Mononuclear cell (primary cell): ENCODE measurements around the gene CASP4. TPM values are rescaled to one million over a fixed set of nuclear protein-coding genes. Genes with fewer than 3 reads are reported as not detected.
A peak's percentile ranks its signal among the peaks of the same experiment; 100 is the strongest.

Experiments used
- H3K27me3 ChIP-seq: 2 replicates; pipeline ENCODE4 v1.6.0; 2011; ENCODE audit warnings: low read length, control low read depth; ENCODE audit not compliant: insufficient read depth
- H3K4me1 ChIP-seq: 2 replicates; pipeline ENCODE4 v1.5.1; 2011; ENCODE audit warnings: mild to moderate bottlenecking, low read length, control low read depth; ENCODE audit not compliant: insufficient read depth
- H3K4me3 ChIP-seq: 2 replicates; pipeline ENCODE4 v1.5.1; 2011; ENCODE audit warnings: mild to moderate bottlenecking, low read length, moderate library complexity
- H3K9me3 ChIP-seq: 2 replicates; pipeline ENCODE4 v1.5.1; 2011; ENCODE audit warnings: low read depth, mild to moderate bottlenecking, control low read depth, low read length
- total RNA-seq: library from RNA; depleted of rRNA; stranded (reverse); fragments of >200 nt; gene quantifications from one replicate; pipeline ENCODE4 v1.2.3, GENCODE V29; 2012

The CASP4 gene
- total RNA-seq, 1 donor: 207 TPM

- Histone ChIP-seq H3K9me3 (no peaks in the 10 kb centered on the region), H3K4me1 (no peaks in the 10 kb centered on the region), H3K27me3 (no peaks in the 10 kb centered on the region), H3K4me3 (no peak overlapping the region)
Measured at GRCh38 chr11:104926771-104927611, 41.4 kb downstream of the CASP4 start.

DNA sequence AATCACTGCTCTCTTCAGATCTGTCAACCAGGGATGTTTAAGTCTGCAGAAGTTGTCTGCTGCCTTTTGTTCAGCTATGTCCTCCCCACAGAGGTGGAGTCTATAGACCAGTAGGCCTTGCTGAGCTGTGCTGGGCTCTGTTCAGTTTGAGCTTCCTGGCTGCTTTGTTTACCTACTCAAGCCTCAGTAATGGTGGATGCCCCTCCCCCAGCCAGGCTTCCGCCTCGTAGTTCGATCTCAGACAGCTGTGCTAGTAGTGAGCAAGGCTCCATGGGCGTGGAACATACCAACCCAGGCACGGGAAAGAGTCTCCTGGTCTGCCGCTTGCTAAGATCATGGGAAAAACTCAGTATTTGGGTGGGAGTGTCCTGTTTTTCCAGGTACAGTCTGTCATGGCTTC, 42.5 kb downstream of the CASP4 start:
- Histone ChIP-seq H3K4me3 (no peak overlapping the region), H3K27me3 (no peaks in the 10 kb centered on the region), H3K9me3 (no peaks in the 10 kb centered on the region), H3K4me1 (no peaks in the 10 kb centered on the region)

- H3K4me3 ChIP-seq: peak overlapping the region; percentile 19
- no peaks in the 10 kb centered on the region for H3K27me3 ChIP-seq
- H3K4me1 ChIP-seq: peaks cover 5% of the 10 kb centered on the region
- no peaks in the 10 kb centered on the region for H3K9me3 ChIP-seq
Measured at GRCh38 chr11:104918113-104918824, 50.1 kb downstream of the CASP4 start.

DNA sequence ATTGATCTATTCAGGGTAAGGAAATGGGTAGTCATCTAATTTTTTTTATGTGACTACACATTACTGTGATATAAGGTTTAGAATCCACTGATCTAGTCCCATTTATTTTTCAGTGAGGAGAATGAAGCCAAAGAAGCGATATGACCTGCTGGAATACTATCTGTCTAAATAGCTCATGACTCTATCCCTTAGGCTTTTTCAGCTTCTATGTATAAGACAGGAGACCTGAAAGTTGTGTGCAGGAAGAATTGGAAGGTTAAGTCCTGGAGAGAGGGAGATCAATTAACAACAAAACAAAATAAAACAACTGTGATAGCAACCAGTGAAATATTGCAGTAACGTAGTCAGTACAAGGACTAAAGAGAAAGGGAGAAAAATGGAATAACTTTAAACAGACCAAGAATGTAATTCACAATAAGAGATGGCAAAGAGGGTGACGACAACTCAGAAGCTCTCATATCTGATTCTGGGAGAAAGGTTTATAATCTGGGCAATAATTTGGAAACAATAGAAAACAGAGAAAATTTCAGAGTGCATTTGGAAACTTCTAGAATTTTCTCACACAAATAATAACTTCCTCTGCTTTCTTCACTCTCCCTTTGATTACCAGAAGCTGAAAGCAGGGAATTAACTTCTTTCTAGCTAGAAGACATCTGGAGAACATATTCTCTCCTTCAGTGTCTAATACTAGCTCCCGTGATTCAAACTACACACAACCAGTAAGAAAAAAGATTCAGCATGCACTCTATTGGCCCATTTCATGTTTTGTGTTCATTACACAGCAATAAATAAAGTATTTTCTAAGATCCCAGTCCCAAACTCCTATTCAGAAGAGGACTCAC, 50.9 kb downstream of the CASP4 start:
- Histone ChIP-seq H3K4me3 (peak overlapping the region; percentile 19), H3K27me3 (no peaks in the 10 kb centered on the region), H3K4me1 (peaks cover 5% of the 10 kb centered on the region), H3K9me3 (no peaks in the 10 kb centered on the region)

DNA sequence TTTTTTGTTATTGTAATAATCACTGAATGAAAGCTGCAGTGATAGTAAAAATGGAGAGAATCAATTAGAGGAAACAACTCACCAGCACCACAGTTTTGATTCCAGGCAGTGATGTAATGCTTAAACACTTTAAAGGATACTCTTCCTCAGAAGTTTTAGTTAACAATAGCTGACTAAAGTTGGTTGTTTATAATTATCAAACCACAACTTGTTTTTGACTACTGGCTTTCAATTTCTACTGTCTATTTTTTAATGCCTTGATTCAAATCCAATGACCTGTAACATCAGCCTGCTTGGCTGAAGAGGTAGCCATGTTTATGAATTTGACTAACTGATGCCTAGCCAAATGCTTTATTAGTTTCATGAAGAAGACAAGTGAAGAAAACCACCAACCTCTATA, 51.9 kb downstream of the CASP4 start:
- H3K9me3 ChIP-seq: no peaks in the 10 kb centered on the region
- H3K4me3 ChIP-seq: no peak overlapping the region
- H3K4me1 ChIP-seq: peaks cover 5% of the 10 kb centered on the region
- no peaks in the 10 kb centered on the region for H3K27me3 ChIP-seq

DNA sequence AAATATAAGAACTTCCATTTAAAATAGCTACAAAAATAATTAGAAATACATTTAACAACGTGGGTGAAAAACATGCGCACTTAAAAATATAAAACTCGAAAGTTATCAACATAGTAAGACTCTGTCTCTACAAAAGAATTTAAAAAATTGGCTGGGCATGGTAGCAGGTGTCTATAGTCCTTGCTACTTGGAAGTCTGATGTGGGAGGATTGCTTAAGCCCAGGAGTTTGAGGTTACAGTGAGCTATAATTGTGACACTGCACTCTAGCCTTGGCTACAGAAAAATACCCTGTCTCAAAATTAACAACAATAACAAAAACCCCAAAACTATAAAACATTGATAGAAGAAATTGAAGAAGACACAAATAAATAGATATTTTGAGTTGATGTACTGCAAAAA, 56.3 kb downstream of the CASP4 start:
- Histone ChIP-seq H3K27me3 (no peaks in the 10 kb centered on the region), H3K4me1 (peaks cover 5% of the 10 kb centered on the region), H3K4me3 (no peak overlapping the region), H3K9me3 (no peaks in the 10 kb centered on the region)

DNA sequence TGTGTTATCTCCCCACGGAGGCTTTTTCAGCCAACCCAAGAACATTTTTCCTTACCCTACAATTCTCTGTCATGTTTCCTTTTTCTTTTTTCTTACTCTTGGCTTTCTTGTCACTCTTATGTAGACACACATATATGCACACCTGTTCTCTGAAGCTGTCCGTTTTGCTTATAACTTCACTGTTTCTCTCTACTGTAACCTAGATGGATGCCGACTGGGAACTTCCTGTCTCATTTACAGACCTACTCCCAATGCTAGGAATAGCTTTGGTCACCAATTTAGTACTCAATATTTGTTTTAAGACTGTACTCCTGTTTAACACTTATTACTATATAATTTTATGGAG, 60.2 kb downstream of the CASP4 start:
- no peaks in the 10 kb centered on the region for H3K4me1 ChIP-seq
- H3K4me3 ChIP-seq: no peak overlapping the region
- no peaks in the 10 kb centered on the region for H3K27me3 ChIP-seq
- H3K9me3 ChIP-seq: no peaks in the 10 kb centered on the region

DNA sequence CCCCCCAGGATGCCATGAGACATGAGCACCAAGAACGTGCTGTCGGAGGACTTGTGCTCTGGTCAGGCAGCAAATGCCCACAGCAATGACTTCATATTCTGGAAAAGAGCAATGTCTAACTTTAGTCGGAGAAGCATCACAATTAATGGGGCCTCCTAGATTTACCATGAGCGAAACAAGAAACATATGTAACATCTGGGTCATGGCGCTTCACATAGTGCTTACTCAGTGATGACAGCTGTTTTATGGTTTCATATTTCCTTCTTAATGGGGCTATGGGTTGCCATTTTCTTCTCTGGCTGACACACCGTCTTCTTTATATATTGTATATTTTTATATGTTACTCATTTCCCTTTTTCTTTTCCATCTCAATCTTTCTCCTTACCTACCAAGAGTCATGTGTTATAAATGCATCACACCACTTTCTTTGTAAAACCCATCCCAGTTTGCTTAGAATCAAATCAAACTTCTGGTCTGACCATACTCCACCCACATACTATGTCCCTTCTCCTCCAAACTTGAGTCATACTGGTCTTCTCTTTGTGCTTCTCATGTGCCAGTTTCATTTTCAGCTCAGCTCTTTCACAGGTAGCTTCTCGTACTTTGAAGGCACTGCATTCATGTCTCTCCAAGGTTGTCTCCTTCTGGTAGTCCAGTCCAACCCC, 60.7 kb downstream of the CASP4 start:
- no peaks in the 10 kb centered on the region for H3K4me1 ChIP-seq
- no peak overlapping the region for H3K4me3 ChIP-seq
- H3K27me3 ChIP-seq: no peaks in the 10 kb centered on the region
- no peaks in the 10 kb centered on the region for H3K9me3 ChIP-seq

DNA sequence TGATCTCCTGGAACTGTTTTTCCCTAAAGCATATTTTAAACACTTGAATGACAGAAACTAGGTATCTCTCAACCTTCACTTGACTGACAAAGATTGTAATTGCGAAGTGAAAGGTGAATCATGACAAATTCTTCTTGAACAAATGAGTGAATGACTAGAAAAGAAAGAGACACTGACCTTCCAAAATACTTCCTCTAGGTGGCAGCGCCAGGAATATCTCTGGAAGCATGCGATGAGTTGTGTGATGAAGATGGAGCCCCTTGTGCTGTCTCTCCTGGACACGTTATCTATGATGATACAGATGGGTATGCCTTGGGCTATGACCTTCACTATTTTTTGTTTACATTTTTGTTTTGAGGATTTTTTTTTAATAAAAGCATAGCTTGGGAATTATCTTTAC, 63.1 kb downstream of the CASP4 start:
- no peaks in the 10 kb centered on the region for H3K4me1 ChIP-seq
- H3K9me3 ChIP-seq: no peaks in the 10 kb centered on the region
- H3K4me3 ChIP-seq: no peak overlapping the region
- H3K27me3 ChIP-seq: no peaks in the 10 kb centered on the region

- Histone ChIP-seq H3K9me3 (no peaks in the 10 kb centered on the region), H3K27me3 (no peaks in the 10 kb centered on the region), H3K4me1 (no peaks in the 10 kb centered on the region), H3K4me3 (no peak overlapping the region)
Measured at GRCh38 chr11:104899226-104899625, 69.1 kb downstream of the CASP4 start.

DNA sequence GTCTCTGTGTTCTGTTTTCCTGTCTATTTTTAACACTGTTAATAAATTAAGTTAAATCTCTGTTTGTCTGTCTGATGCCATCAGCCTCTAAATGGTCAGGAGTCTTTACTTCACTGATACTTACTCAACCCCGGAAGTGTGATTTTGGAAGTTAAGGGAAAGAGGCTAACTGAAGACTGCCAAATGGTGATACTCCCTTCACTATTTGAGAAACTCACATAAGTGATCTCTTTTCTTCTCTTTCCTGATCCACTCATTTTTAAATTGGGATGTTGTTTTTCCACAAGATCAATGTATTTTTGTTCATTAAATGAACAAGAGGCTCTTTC, 69.7 kb downstream of the CASP4 start:
- Histone ChIP-seq H3K4me1 (no peaks in the 10 kb centered on the region), H3K4me3 (no peak overlapping the region), H3K9me3 (no peaks in the 10 kb centered on the region), H3K27me3 (no peaks in the 10 kb centered on the region)

DNA sequence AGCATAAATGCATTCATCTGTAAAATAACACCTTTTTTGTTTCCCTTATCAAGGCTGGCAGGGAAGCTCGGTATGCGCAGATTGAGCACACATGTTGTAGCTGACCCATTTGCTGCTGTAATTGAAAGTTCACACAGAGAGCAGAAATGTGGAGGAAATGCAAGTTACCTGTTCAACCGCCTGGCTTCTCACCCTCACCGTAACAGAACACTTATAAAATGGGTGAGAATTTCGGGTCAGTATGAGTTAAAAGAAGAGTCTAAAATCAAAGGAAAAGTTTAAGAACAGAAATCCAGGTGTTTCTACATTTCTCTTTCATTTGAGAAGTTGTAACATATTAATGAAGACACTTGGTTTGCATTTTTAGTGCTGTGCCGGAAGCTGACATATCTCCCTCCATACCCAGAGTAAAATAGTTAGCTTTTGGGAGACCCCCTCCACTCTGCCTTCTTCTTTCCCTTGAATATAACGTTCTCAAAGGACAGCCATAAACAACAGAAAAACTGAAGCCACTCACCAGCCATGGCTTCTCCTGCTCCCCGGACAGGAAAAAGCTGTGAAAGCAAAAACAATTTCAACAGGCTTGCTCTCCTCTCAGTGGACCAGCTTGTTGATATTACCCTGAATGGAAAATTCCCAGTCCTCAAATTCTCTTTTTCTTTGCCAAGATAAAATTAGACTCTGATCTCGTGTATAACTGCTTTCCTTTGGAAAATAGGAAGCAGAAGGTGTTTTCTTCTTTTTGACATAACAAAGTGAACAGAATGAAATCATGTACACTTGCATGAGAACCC, 70.3 kb downstream of the CASP4 start, which contains the start of gene CASP12:
Gene CASP12, minus strand, starts transcription at position 570 of the 794 bp plus-strand sequence.
- H3K4me1 ChIP-seq: no peaks in the 10 kb centered on the region
- no peak within 1 kb of the TSS for H3K4me3 ChIP-seq
- no peaks in the 10 kb centered on the region for H3K9me3 ChIP-seq
- no peaks in the 10 kb centered on the region for H3K27me3 ChIP-seq

- H3K4me3 ChIP-seq: no peak overlapping the region
- H3K4me1 ChIP-seq: no peaks in the 10 kb centered on the region
- H3K9me3 ChIP-seq: no peaks in the 10 kb centered on the region
- H3K27me3 ChIP-seq: no peaks in the 10 kb centered on the region
Measured at GRCh38 chr11:104895634-104896033, 72.7 kb downstream of the CASP4 start.

GRCh38 chr11:104893876-104894275, 74.5 kb downstream of the CASP4 start:
- H3K4me1 ChIP-seq: no peaks in the 10 kb centered on the region
- H3K9me3 ChIP-seq: no peaks in the 10 kb centered on the region
- no peak overlapping the region for H3K4me3 ChIP-seq
- H3K27me3 ChIP-seq: no peaks in the 10 kb centered on the region
